GM23338 (cell line): ENCODE results near the gene PLEKHG5. TPM values are rescaled to one million over a fixed set of nuclear protein-coding genes. Genes with fewer than 3 reads are reported as not detected.

Experiments
- ATAC-seq: fragments of 200-7000 bp; cut with Tn5 transposase; 3 replicates; pipeline ENCODE4 v1.9.1; 2020
- DNase-seq: peaks from one replicate; pipeline ENCODE4 v3.0.0-alpha.2; 2015; ENCODE audit warnings: low spot score
- H2AFZ ChIP-seq: fragments of 200-600 bp; sonication (generic); 2 replicates; pipeline ENCODE4 v1.8.0; 2016; ENCODE audit warnings: antibody characterized with exemption, mild to moderate bottlenecking, moderate library complexity
- H3F3A ChIP-seq: fragments of 200-600 bp; sonication (generic); replicated peaks from 2 replicates; pipeline ENCODE4 v1.8.0; 2017; ENCODE audit warnings: antibody characterized with exemption, mixed run types, low read depth
- H3K27ac ChIP-seq: fragments of 200-600 bp; sonication (generic); 2 replicates; pipeline ENCODE4 v1.6.1; 2016; ENCODE audit warnings: low read depth
- H3K27me3 ChIP-seq: fragments of 200-600 bp; sonication (generic); 2 replicates; pipeline ENCODE4 v1.8.0; 2016; ENCODE audit warnings: mild to moderate bottlenecking, mixed run types, moderate library complexity; ENCODE audit not compliant: insufficient read depth
- H3K36me3 ChIP-seq: fragments of 200-600 bp; sonication (generic); 2 replicates; pipeline ENCODE4 v1.8.0; 2016; ENCODE audit warnings: mild to moderate bottlenecking; ENCODE audit not compliant: insufficient read depth
- H3K4me1 ChIP-seq: fragments of 200-600 bp; sonication (generic); 2 replicates; pipeline ENCODE4 v1.8.0; 2016; ENCODE audit warnings: mild to moderate bottlenecking, moderate library complexity; ENCODE audit not compliant: insufficient read depth
- H3K4me2 ChIP-seq: fragments of 200-600 bp; sonication (generic); 2 replicates; pipeline ENCODE4 v1.7.1; 2017; ENCODE audit warnings: mixed run types
- H3K4me3 ChIP-seq: fragments of 200-600 bp; sonication (generic); 2 replicates; pipeline ENCODE4 v1.6.1; 2016; ENCODE audit warnings: mixed run types
- H3K79me2 ChIP-seq: fragments of 200-600 bp; sonication (generic); replicated peaks from 2 replicates; pipeline ENCODE4 v1.8.0; 2017; ENCODE audit warnings: mild to moderate bottlenecking; ENCODE audit not compliant: insufficient read depth
- H3K9me2 ChIP-seq: fragments of 200-600 bp; sonication (generic); 2 replicates; pipeline ENCODE4 v1.8.0; 2017; ENCODE audit not compliant: insufficient read depth
- H4K20me1 ChIP-seq: fragments of 200-600 bp; sonication (generic); replicated peaks from 2 replicates; pipeline ENCODE4 v1.8.0; 2017; ENCODE audit warnings: mild to moderate bottlenecking; ENCODE audit not compliant: insufficient read depth
- H3K27ac Mint-ChIP-seq: 2 replicates; pipeline ENCODE4 v1.8.0; 2020; ENCODE audit warnings: inconsistent platforms, mild to moderate bottlenecking, moderate library complexity, mixed read lengths
- H3K27me3 Mint-ChIP-seq: 3 replicates; pipeline ENCODE4 v1.8.0; 2022; ENCODE audit warnings: low read depth, mild to moderate bottlenecking, moderate library complexity, mixed read lengths, inconsistent platforms; ENCODE audit not compliant: insufficient read depth, poor library complexity
- H3K36me3 Mint-ChIP-seq: 3 replicates; pipeline ENCODE4 v1.8.0; 2021; ENCODE audit warnings: low read depth, mild to moderate bottlenecking, inconsistent platforms, moderate library complexity, mixed read lengths
- H3K4me1 Mint-ChIP-seq: 3 replicates; pipeline ENCODE4 v1.8.0; 2020; ENCODE audit warnings: mild to moderate bottlenecking, inconsistent platforms, mixed read lengths
- H3K4me3 Mint-ChIP-seq: 3 replicates; pipeline ENCODE4 v1.8.0; 2021; ENCODE audit warnings: moderate library complexity, mild to moderate bottlenecking, inconsistent platforms, mixed read lengths
- H3K9me3 Mint-ChIP-seq: 3 replicates; pipeline ENCODE4 v1.8.0; 2020; ENCODE audit warnings: moderate library complexity, mild to moderate bottlenecking, inconsistent platforms, mixed read lengths
- CREB1 ChIP-seq: fragments of 250-450 bp; sonication (Bioruptor Pico); IDR thresholded peaks from 2 replicates; pipeline ENCODE4 v1.5.0; 2020; ENCODE audit warnings: low read depth, mild to moderate bottlenecking, moderate library complexity
- CTCF ChIP-seq, 2 experiments: fragments of 200-600 bp in 1 of 2; sonication (generic) in 1 of 2; conservative IDR thresholded peaks; 2 replicates each; pipeline versions ENCODE4 v1.5.1 to v1.6.1; 2016 to 2017; ENCODE audit warnings: antibody characterized with exemption in 2 of 2, low read depth in 2 of 2, mild to moderate bottlenecking in 2 of 2, moderate library complexity in 1 of 2
- EZH2 ChIP-seq: fragments of 200-600 bp; sonication (generic); IDR thresholded peaks from one replicate; pipeline ENCODE4 v1.8.0; 2017; ENCODE audit warnings: antibody characterized with exemption, mild to moderate bottlenecking, low read depth; ENCODE audit not compliant: unreplicated experiment
- EZH2phosphoT487 ChIP-seq: fragments of 200-600 bp; sonication (generic); IDR thresholded peaks from one replicate; pipeline ENCODE4 v1.8.1; 2018; ENCODE audit warnings: antibody characterized with exemption; ENCODE audit not compliant: unreplicated experiment
- JUNB ChIP-seq: IDR thresholded peaks from one replicate; pipeline ENCODE4 v1.6.1; 2016; ENCODE audit warnings: antibody characterized with exemption; ENCODE audit not compliant: unreplicated experiment
- NANOG ChIP-seq: IDR thresholded peaks from 2 replicates; pipeline ENCODE4 v1.6.1; 2016; ENCODE audit warnings: antibody characterized with exemption, borderline replicate concordance
- POLR2AphosphoS5 ChIP-seq: IDR thresholded peaks from 2 replicates; pipeline ENCODE4 v1.6.1; 2016; ENCODE audit warnings: antibody characterized with exemption, low read depth
- REST ChIP-seq: IDR thresholded peaks from one replicate; pipeline ENCODE4 v1.6.1; 2018; ENCODE audit warnings: antibody characterized with exemption; ENCODE audit not compliant: unreplicated experiment
- ZNF114 ChIP-seq: fragments of 250-450 bp; sonication (Bioruptor Pico); IDR thresholded peaks from 2 replicates; pipeline ENCODE4 v1.5.0; 2020; ENCODE audit warnings: mild to moderate bottlenecking, moderate library complexity
- polyA plus RNA-seq: library from polyadenylated mRNA; unstranded; fragments of >200 nt; fragmentation: Nextera tagmentation; extraction: Ambion mirVana; gene quantifications from 2 replicates; pipeline ENCODE4 v1.2.1, GENCODE V29; 2016
- total RNA-seq: library from RNA; depleted of rRNA; stranded (reverse); fragments of >200 nt; shearing (Covaris generic); gene quantifications from 2 replicates; pipeline ENCODE4 v1.2.3, GENCODE V29; 2014
- TF ChIP-seq, protein P1 (sequence below): IDR thresholded peaks from 2 replicates; pipeline ENCODE4 v1.6.1; 2016; ENCODE audit warnings: antibody characterized with exemption
- TF ChIP-seq, protein P2 (sequence below): fragments of 250-450 bp; sonication (Bioruptor Pico); IDR thresholded peaks from 2 replicates; pipeline ENCODE4 v1.5.0; 2020; ENCODE audit warnings: mild to moderate bottlenecking, moderate library complexity

The PLEKHG5 gene
- total and polyA plus RNA-seq, 2 experiments from 2014 or later = 9.0 to 26.4 TPM

DNA sequence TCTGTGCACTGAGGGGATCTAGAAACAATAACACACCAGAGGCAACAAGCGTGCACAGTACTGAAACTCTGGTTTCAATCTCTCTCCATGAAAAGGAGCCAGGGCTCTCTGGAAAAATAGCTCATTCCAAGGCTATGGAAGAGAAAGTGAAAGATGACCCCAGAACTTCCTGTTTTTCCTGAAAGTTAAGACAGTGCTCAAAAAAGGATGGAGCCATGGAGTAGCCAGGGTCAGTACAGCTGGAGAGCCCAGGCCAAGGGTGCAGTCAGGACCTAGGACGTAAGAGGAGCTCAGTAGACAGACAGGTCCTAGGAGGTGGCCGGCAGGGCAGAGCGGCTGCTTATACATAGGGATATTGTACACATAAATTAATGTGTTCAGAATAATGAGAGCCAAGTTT is 43.7 kb upstream of the PLEKHG5 start (continued):
- TF ChIP-seq CREB1 (CRISPR knock-in tag) (no peak), NANOG (no peak), EZH2phosphoT487 (no peak)

- Histone ChIP-seq H3K4me1 (no peaks in the 10 kb centered on the region), H3K9me2 (no peaks in the 10 kb centered on the region), H3K27me3 (no peaks in the 10 kb centered on the region), H3K4me3 (no peak overlapping the region), H3F3A (no peaks in the 10 kb centered on the region), H3K36me3 (peaks cover 19% of the 10 kb centered on the region), H3K4me2 (no peak overlapping the region), H2AFZ (no peak overlapping the region), H3K79me2 (0 out of 2 replicates have a peak, but pooled peaks cover 17% of the 10 kb centered on the region), H4K20me1 (peaks cover 27% of the 10 kb centered on the region), H3K27ac (no peak overlapping the region)
- Mint-ChIP-seq H3K36me3 (peaks cover 60% of the 10 kb centered on the region), H3K4me1 (no peaks in the 10 kb centered on the region), H3K9me3 (no peaks in the 10 kb centered on the region), H3K4me3 (no peak overlapping the region), H3K27ac (no peak overlapping the region), H3K27me3 (peaks cover 3% of the 10 kb centered on the region)
- ATAC-seq (no peak), DNase-seq (no peak)
- TF ChIP-seq POLR2AphosphoS5 = no peak
- TF ChIP-seq REST = no peak
- TF ChIP-seq ZNF114 (CRISPR knock-in tag) = no peak
- no peak for TF ChIP-seq EZH2
- TF ChIP-seq, protein P1, sequence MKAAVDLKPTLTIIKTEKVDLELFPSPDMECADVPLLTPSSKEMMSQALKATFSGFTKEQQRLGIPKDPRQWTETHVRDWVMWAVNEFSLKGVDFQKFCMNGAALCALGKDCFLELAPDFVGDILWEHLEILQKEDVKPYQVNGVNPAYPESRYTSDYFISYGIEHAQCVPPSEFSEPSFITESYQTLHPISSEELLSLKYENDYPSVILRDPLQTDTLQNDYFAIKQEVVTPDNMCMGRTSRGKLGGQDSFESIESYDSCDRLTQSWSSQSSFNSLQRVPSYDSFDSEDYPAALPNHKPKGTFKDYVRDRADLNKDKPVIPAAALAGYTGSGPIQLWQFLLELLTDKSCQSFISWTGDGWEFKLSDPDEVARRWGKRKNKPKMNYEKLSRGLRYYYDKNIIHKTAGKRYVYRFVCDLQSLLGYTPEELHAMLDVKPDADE = no peak
- no peak for TF ChIP-seq EZH2phosphoT487
- no peak for TF ChIP-seq CTCF (conservative IDR thresholded peaks at IDR 0.05; ENCODE audit: low read depth in 2 of 2)
- TF ChIP-seq, protein P2, sequence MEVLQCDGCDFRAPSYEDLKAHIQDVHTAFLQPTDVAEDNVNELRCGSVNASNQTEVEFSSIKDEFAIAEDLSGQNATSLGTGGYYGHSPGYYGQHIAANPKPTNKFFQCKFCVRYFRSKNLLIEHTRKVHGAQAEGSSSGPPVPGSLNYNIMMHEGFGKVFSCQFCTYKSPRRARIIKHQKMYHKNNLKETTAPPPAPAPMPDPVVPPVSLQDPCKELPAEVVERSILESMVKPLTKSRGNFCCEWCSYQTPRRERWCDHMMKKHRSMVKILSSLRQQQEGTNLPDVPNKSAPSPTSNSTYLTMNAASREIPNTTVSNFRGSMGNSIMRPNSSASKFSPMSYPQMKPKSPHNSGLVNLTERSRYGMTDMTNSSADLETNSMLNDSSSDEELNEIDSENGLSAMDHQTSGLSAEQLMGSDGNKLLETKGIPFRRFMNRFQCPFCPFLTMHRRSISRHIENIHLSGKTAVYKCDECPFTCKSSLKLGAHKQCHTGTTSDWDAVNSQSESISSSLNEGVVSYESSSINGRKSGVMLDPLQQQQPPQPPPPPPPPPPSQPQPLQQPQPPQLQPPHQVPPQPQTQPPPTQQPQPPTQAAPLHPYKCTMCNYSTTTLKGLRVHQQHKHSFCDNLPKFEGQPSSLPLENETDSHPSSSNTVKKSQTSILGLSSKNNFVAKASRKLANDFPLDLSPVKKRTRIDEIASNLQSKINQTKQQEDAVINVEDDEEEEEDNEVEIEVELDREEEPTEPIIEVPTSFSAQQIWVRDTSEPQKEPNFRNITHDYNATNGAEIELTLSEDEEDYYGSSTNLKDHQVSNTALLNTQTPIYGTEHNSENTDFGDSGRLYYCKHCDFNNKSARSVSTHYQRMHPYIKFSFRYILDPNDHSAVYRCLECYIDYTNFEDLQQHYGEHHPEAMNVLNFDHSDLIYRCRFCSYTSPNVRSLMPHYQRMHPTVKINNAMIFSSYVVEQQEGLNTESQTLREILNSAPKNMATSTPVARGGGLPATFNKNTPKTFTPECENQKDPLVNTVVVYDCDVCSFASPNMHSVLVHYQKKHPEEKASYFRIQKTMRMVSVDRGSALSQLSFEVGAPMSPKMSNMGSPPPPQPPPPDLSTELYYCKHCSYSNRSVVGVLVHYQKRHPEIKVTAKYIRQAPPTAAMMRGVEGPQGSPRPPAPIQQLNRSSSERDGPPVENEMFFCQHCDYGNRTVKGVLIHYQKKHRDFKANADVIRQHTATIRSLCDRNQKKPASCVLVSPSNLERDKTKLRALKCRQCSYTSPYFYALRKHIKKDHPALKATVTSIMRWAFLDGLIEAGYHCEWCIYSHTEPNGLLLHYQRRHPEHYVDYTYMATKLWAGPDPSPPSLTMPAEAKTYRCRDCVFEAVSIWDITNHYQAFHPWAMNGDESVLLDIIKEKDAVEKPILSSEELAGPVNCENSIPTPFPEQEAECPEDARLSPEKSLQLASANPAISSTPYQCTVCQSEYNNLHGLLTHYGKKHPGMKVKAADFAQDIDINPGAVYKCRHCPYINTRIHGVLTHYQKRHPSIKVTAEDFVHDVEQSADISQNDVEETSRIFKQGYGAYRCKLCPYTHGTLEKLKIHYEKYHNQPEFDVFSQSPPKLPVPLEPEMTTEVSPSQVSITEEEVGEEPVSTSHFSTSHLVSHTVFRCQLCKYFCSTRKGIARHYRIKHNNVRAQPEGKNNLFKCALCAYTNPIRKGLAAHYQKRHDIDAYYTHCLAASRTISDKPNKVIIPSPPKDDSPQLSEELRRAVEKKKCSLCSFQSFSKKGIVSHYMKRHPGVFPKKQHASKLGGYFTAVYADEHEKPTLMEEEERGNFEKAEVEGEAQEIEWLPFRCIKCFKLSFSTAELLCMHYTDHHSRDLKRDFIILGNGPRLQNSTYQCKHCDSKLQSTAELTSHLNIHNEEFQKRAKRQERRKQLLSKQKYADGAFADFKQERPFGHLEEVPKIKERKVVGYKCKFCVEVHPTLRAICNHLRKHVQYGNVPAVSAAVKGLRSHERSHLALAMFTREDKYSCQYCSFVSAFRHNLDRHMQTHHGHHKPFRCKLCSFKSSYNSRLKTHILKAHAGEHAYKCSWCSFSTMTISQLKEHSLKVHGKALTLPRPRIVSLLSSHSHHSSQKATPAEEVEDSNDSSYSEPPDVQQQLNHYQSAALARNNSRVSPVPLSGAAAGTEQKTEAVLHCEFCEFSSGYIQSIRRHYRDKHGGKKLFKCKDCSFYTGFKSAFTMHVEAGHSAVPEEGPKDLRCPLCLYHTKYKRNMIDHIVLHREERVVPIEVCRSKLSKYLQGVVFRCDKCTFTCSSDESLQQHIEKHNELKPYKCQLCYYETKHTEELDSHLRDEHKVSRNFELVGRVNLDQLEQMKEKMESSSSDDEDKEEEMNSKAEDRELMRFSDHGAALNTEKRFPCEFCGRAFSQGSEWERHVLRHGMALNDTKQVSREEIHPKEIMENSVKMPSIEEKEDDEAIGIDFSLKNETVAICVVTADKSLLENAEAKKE (CRISPR knock-in tag) = no peak
- TF ChIP-seq CREB1 (CRISPR knock-in tag) = no peak
- no peak for TF ChIP-seq NANOG
- TF ChIP-seq JUNB = no peak
These were observed 42.9 kb upstream of the PLEKHG5 start for GRCh38 chr1:6534248-6534822.
